Neutrophil (primary cell): ENCODE measurements around the gene GALK1.

ENCODE experiments used
- H3K27ac ChIP-seq: fragments of 200-600 bp; sonication (generic); 2 replicates; pipeline ENCODE4 v1.5.1; 2016; ENCODE audit warnings: mild to moderate bottlenecking, moderate library complexity
- H3K27me3 ChIP-seq: fragments of 200-600 bp; sonication (generic); 2 replicates; pipeline ENCODE4 v1.6.0; 2016; ENCODE audit warnings: mild to moderate bottlenecking
- H3K36me3 ChIP-seq: fragments of 200-600 bp; sonication (generic); 2 replicates; pipeline ENCODE4 v1.5.1; 2017
- H3K4me1 ChIP-seq, 2 experiments: fragments of 200-600 bp in 1 of 2; sonication (generic) in 1 of 2; 1 replicate in 1 of 2; 2 replicates in 1 of 2; pipeline versions ENCODE4 v1.5.1 to v1.6.1; 2013 to 2016; ENCODE audit warnings: low read depth in 1 of 2, low read length in 1 of 2, mild to moderate bottlenecking in 1 of 2, moderate library complexity in 1 of 2; ENCODE audit not compliant: control insufficient read depth in 1 of 2, insufficient read depth in 1 of 2
- H3K4me3 ChIP-seq, 2 experiments: fragments of 200-600 bp in 1 of 2; sonication (generic) in 1 of 2; 1 replicate in 1 of 2; 2 replicates in 1 of 2; pipeline ENCODE4 v1.5.1; 2013 to 2016; ENCODE audit warnings: low read depth in 1 of 2, low read length in 1 of 2, mild to moderate bottlenecking in 1 of 2, moderate library complexity in 1 of 2
- H3K9me3 ChIP-seq: fragments of 200-600 bp; sonication (generic); 2 replicates; pipeline ENCODE4 v1.5.1; 2016
- CTCF ChIP-seq: fragments of 200-600 bp; sonication (generic); IDR thresholded peaks from 2 replicates; pipeline ENCODE4 v1.5.1; 2016; ENCODE audit warnings: antibody characterized with exemption

Gene GALK1

DNA sequence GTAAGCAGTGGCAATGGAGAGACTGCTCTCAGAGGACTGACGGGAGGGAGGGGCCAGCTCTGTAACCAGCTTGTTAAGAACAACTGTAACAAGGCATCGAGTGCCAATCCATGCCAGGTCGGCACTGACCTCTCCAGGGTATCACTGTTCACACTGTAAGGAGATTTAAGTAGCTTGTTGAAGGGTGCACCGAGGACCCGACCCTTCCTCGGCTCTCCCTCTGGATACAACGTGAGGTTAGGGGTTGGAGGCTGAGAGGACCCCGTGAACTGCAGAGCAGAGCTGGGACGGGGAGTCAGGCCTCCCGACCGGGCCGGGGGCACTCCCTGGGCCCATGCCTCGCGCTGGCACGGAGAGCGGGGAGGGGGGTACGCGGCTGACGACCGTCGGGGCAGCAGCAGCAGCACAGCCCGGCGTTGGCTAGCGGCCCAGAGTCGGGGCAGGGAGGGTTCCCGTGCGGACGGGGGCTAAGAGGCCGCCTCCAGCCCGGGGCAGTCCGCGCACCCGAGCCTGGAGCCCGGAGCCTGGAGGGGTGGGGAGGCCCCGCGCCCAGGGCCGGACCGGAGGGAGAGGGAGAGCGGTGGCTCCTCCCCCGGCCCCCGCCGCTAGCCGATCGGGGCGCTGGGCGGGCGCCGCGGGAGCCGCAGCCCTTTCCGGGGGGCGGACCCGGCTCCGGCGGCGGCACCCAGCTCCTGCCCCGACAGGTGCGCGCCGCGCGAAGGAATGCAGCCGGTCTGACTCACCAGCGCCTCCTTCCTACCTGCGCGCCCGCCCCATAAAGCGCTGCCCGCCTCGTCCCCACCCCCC, 44.1 kb downstream of the GALK1 start, which contains the start of gene ITGB4:
TSS of gene ITGB4 (plus strand) at position 804 of the 807 bp plus-strand sequence. CDS start 3,245 bp downstream, outside the sequence.
- H3K9me3 ChIP-seq: no peaks in the 10 kb centered on the region
- H3K36me3 ChIP-seq: no peaks in the 10 kb centered on the region
- no peak for TF ChIP-seq CTCF
- H3K4me3 ChIP-seq: peak within 1 kb of the TSS; percentile 47 to 48
- peaks cover 7 to 12% of the 10 kb centered on the region in 2 experiments for H3K4me1 ChIP-seq
- no peak within 1 kb of the TSS for H3K27ac ChIP-seq
- peaks cover 58% of the 10 kb centered on the region for H3K27me3 ChIP-seq

DNA sequence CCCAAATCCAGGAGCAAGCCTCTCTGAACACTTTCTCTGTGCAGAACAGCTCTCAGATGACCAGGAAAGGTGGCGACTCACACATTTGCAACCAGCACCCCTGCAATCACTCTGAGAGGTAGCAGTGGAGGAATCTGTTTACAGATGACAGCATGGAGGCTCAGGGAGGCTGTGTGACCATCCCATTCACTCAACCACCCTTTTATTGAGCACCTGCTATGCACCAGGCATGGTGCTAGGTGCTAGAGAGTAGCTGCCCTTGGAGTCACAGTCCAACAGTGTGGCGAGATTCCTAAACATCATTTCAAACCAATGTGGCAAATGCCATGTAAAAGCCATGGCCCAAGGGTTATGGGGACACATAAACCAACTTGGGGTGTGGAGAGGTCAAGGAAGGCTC, 45.3 kb downstream of the GALK1 start:
- H3K9me3 ChIP-seq: no peaks in the 10 kb centered on the region

DNA sequence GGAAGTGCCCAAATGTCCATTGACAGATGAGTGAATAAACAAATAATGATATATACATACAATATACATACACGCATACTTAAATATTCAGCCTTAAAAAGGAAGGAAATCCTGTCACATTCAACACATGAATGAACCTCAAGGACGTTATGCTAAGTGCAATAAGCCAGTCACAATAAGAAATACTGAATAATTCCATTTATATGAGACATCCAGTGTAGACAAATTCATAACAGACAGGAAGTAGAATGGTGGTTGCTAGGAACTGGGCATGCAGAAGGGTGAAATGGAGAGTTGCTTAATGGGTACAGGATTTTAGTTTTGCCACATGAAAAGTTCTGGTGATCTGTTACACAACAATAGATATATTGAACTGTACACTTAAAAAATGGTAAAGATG, 52.5 kb downstream of the GALK1 start:
- peaks cover 16% of the 10 kb centered on the region for H3K36me3 ChIP-seq
- TF ChIP-seq CTCF: no peak
- H3K4me1 ChIP-seq: no peaks in the 10 kb centered on the region
- peaks cover under 1% of the 10 kb centered on the region for H3K27me3 ChIP-seq
- no peak overlapping the region for H3K27ac ChIP-seq
- no peaks in the 10 kb centered on the region for H3K9me3 ChIP-seq
- H3K4me3 ChIP-seq: no peak overlapping the region

More for the DNA sequence above, 45.3 kb downstream of the GALK1 start:
- H3K27me3 ChIP-seq: peaks cover 58% of the 10 kb centered on the region
- no peak overlapping the region for H3K4me3 ChIP-seq
- no peaks in the 10 kb centered on the region for H3K36me3 ChIP-seq
- TF ChIP-seq CTCF: no peak
- H3K4me1 ChIP-seq: peaks cover 7 to 12% of the 10 kb centered on the region in 2 experiments
- H3K27ac ChIP-seq: no peak overlapping the region
